Type B pancreatic cell (in vitro differentiated cells): ENCODE measurements around the gene FRMD7. TPM values are rescaled to one million over a fixed set of nuclear protein-coding genes. Genes with fewer than 3 reads are reported as not detected.

Source experiments
- DNase-seq: peaks from one replicate; pipeline ENCODE4 v3.0.0; 2021; ENCODE audit warnings: mixed read lengths; ENCODE audit not compliant: unreplicated experiment; ENCODE audit errors: extremely low spot score
- H3K27ac Mint-ChIP-seq: 2 replicates; pipeline ENCODE4 v1.8.0; 2021; ENCODE audit warnings: mild to moderate bottlenecking, mixed read lengths
- H3K27me3 Mint-ChIP-seq: 2 replicates; pipeline ENCODE4 v1.8.0; 2021; ENCODE audit warnings: mixed read lengths
- H3K36me3 Mint-ChIP-seq: 2 replicates; pipeline ENCODE4 v1.8.0; 2021; ENCODE audit warnings: mixed read lengths
- H3K4me1 Mint-ChIP-seq: one replicate; pipeline ENCODE4 v1.8.0; 2021; ENCODE audit warnings: mixed read lengths; ENCODE audit not compliant: unreplicated experiment
- H3K4me3 Mint-ChIP-seq: 2 replicates; pipeline ENCODE4 v1.8.0; 2021; ENCODE audit warnings: mild to moderate bottlenecking, mixed read lengths
- H3K9me3 Mint-ChIP-seq: 2 replicates; pipeline ENCODE4 v1.8.0; 2021; ENCODE audit warnings: mixed read lengths
- total RNA-seq: library from RNA; stranded (reverse); gene quantifications from 2 replicates; pipeline ENCODE4 v1.2.1, GENCODE V29; 2021; ENCODE audit warnings: low replicate concordance
- TF ChIP-seq, protein P1 (sequence below): fragments of 200-600 bp; sonication (generic); conservative IDR thresholded peaks from 2 replicates; pipeline ENCODE4 v1.5.0; 2021; ENCODE audit warnings: antibody characterized with exemption, mild to moderate bottlenecking

FRMD7 gene
- total RNA-seq, 1 donor from 2014 or later = 0.14 TPM

DNA sequence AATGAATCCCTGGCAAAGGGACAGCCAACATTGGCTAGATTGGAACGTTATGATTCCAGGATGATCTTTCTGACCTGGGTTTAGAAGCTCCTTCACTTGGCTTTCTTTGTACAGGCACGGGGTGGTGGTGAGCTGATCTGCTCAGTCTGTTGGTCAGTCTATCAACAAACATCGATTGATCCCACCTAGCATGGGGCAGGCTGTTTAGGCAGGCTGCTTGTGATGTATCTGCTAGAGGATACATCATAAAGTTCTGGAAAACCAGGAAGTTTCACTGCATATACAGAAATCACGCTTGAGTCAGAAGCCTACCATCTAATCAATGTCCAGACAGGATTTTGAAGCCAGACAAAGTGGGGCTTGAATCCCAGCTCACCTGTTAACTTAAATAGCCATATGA lies 6.9 kb downstream of the FRMD7 start:
- Mint-ChIP-seq H3K4me3 (no peak overlapping the region), H3K27ac (no peak overlapping the region), H3K9me3 (peaks cover 5% of the 10 kb centered on the region), H3K36me3 (peaks cover 5% of the 10 kb centered on the region), H3K27me3 (no peaks in the 10 kb centered on the region), H3K4me1 (peaks cover 31% of the 10 kb centered on the region)
- DNase-seq = no peak
- TF ChIP-seq, protein P1, sequence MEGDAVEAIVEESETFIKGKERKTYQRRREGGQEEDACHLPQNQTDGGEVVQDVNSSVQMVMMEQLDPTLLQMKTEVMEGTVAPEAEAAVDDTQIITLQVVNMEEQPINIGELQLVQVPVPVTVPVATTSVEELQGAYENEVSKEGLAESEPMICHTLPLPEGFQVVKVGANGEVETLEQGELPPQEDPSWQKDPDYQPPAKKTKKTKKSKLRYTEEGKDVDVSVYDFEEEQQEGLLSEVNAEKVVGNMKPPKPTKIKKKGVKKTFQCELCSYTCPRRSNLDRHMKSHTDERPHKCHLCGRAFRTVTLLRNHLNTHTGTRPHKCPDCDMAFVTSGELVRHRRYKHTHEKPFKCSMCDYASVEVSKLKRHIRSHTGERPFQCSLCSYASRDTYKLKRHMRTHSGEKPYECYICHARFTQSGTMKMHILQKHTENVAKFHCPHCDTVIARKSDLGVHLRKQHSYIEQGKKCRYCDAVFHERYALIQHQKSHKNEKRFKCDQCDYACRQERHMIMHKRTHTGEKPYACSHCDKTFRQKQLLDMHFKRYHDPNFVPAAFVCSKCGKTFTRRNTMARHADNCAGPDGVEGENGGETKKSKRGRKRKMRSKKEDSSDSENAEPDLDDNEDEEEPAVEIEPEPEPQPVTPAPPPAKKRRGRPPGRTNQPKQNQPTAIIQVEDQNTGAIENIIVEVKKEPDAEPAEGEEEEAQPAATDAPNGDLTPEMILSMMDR = no peak

DNA sequence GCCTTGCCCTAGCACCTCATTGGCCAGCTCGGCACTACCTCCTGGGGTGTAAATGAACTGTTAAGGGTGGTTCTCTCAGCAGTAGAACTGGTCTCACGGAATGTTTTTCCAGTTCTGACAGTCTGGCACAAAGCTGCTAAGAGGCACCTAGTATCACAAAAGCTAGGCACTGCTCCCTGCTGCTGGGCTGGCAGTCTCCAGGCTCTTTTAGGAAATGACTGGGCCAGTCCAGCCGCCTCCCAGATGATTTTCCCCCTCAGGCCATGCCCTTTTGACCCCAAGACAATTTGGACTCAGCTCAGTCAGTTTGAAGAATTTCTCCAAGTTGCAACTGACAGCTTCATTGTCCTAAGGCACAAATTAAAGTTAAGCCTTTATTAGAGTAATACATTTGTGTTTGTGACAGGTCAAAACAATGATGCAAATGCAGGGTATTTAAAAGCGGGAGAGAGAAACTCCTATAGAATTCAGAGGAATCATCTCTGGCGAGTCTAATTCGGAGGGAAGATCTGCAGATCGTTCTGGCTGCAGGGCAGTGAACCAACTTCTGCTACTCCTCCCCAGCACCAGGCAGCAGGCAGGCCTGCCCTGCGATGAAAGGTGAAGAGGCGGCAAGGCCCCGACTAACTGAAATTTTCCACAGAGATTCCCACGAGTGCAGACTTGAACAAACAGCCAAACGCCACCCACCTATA lies 7.9 kb downstream of the FRMD7 start:
- Mint-ChIP-seq H3K4me1 (peaks cover 40% of the 10 kb centered on the region), H3K27me3 (no peaks in the 10 kb centered on the region), H3K9me3 (peaks cover 5% of the 10 kb centered on the region), H3K36me3 (peaks cover 5% of the 10 kb centered on the region), H3K4me3 (peak overlapping the region; percentile 78), H3K27ac (peak overlapping the region; percentile 95)
- TF ChIP-seq, protein P1 = no peak
- no peak for DNase-seq

DNA sequence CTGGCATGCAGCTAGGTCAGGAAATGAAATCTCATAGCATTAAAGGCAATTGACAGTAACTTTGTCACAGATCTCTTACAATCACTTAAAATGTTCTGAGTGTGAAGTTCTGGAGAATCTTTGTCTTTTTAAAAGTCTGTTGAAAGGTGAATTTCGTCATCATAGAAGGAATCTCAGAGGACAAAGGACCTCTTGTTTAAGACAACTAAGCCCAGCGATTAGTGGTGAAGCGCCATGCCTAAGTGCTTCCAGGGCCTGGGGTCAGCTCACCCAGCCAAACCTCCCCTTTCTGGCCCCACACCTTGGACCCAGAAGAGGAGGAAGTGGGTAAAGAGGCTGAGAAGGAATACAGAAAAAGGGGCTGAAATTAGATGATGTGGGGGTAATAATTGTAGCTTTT lies 8.5 kb downstream of the FRMD7 start:
- peaks cover 45% of the 10 kb centered on the region for H3K4me1 Mint-ChIP-seq
- H3K4me3 Mint-ChIP-seq = peak overlapping the region; percentile 78
- H3K27ac Mint-ChIP-seq = peak overlapping the region; percentile 95
- DNase-seq = no peak
- H3K36me3 Mint-ChIP-seq = peaks cover 5% of the 10 kb centered on the region
- H3K9me3 Mint-ChIP-seq = peaks cover 5% of the 10 kb centered on the region
- no peaks in the 10 kb centered on the region for H3K27me3 Mint-ChIP-seq
- TF ChIP-seq, protein P1 = no peak

DNA sequence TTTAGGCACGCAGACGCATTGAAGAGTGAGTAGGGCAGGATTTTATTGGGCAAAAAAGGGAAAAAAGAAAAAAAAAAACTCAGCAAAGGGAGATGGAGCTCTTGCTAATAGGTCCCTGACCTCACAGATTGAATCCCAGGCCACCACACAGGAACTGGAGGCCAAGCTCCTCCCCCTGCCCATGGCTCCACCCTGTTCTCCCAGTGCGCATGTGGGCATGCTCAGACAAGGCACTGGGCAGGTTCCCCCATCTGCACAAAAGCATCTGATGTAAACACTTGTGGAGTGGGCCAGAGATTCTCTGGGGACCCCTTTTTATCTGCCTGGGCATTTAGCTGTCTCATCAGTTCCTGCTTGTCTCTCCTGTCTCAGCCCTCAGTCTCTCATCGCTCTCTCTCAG lies 9.5 kb downstream of the FRMD7 start:
- TF ChIP-seq, protein P1 = no peak
- H3K4me3 Mint-ChIP-seq = no peak overlapping the region
- H3K36me3 Mint-ChIP-seq = peaks cover 5% of the 10 kb centered on the region
- DNase-seq = no peak
- no peaks in the 10 kb centered on the region for H3K27me3 Mint-ChIP-seq
- H3K27ac Mint-ChIP-seq = peak overlapping the region; percentile 95
- peaks cover 5% of the 10 kb centered on the region for H3K9me3 Mint-ChIP-seq
- peaks cover 49% of the 10 kb centered on the region for H3K4me1 Mint-ChIP-seq

DNA sequence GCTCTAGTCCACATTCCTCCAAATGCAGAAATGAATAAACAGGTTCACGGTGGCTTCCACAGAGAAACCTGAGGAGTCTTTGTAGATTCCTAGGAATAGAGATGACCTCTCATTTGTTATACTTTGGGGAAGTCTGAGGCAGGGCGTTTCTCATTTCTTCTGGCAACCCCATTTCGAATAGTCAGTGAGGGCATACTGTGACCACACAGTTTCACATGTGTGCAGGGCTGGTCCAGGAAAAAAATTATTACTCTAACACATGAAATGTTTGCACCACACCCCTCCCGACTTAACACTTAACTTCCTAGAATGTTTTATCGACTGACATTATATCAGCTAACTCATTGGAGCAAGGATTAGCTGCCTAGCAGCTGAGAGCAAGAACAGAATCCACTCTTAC lies 12.0 kb downstream of the FRMD7 start:
- Mint-ChIP-seq H3K4me1 (peaks cover 61% of the 10 kb centered on the region), H3K9me3 (no peaks in the 10 kb centered on the region), H3K4me3 (no peak overlapping the region), H3K27ac (no peak overlapping the region), H3K36me3 (peaks cover 5% of the 10 kb centered on the region), H3K27me3 (no peaks in the 10 kb centered on the region)
- no peak for DNase-seq
- TF ChIP-seq, protein P1 = no peak

DNA sequence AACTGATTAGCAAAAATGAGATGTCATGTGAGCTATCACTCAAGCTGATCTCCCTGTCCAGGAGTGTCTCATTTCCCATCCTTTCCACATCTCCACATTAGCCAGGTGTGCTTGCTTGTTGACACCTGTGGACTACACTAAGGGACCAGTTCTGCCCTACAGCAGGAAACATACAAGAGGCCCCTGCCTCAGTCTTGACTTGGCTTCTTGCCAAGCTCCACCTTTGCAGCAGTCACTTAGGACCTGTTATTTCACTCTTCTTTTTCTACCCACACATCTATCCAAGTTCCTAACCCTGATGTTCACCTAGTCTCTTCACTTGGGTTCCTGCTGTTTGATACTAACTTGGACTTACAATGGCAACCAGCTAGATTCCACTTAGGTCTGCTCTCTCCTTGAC lies 13.2 kb downstream of the FRMD7 start:
- DNase-seq = no peak
- H3K27ac Mint-ChIP-seq = no peak overlapping the region
- no peaks in the 10 kb centered on the region for H3K27me3 Mint-ChIP-seq
- no peaks in the 10 kb centered on the region for H3K9me3 Mint-ChIP-seq
- TF ChIP-seq, protein P1 = no peak
- H3K4me3 Mint-ChIP-seq = no peak overlapping the region
- peaks cover 50% of the 10 kb centered on the region for H3K4me1 Mint-ChIP-seq
- H3K36me3 Mint-ChIP-seq = peaks cover 5% of the 10 kb centered on the region
